Natural killer cell (primary cell): ENCODE results near the gene INPP5D. TPM values are rescaled to one million over a fixed set of nuclear protein-coding genes. Genes with fewer than 3 reads are reported as not detected.
A peak's percentile ranks its signal among the peaks of the same experiment; 100 is the strongest.

Experiments
- ATAC-seq, 3 donors: fragments of 150-1000 bp in 2 of 3; fragments of 200-7000 bp in 1 of 3; cut with Tn5 transposase; 1 replicate in 1 of 3; 2 replicates in 2 of 3; pipeline ENCODE4 v1.10.0; 2021; ENCODE audit warnings: mild to moderate bottlenecking in 2 of 3, moderate library complexity in 2 of 3
- DNase-seq, 2 donors: peaks; one replicate each; pipeline versions ENCODE4 v3.0.0 to v3.0.0-alpha.2; 2013 to 2021; ENCODE audit warnings: mixed read lengths in 1 of 2
- H3K27ac ChIP-seq: one replicate; pipeline ENCODE4 v1.5.1; 2013; ENCODE audit warnings: mild to moderate bottlenecking, low read length
- H3K27me3 ChIP-seq: one replicate; pipeline ENCODE4 v1.6.1; 2013; ENCODE audit warnings: low read length; ENCODE audit not compliant: control insufficient read depth, insufficient read depth
- H3K36me3 ChIP-seq: one replicate; pipeline ENCODE4 v1.6.1; 2013; ENCODE audit warnings: low read length; ENCODE audit not compliant: control insufficient read depth, insufficient read depth
- H3K4me1 ChIP-seq: one replicate; pipeline ENCODE4 v1.6.1; 2013; ENCODE audit warnings: low read length; ENCODE audit not compliant: control insufficient read depth, insufficient read depth
- H3K4me3 ChIP-seq: one replicate; pipeline ENCODE4 v1.5.1; 2013; ENCODE audit warnings: low read length
- H3K9me3 ChIP-seq: one replicate; pipeline ENCODE4 v1.6.1; 2013; ENCODE audit warnings: low read length; ENCODE audit not compliant: control insufficient read depth, insufficient read depth
- H3K27ac Mint-ChIP-seq, 2 donors: one replicate each; pipeline ENCODE4 v1.8.0; 2022; ENCODE audit warnings: mild to moderate bottlenecking in 2 of 2, mixed read lengths in 2 of 2, moderate library complexity in 1 of 2
- H3K27me3 Mint-ChIP-seq, 2 donors: one replicate each; pipeline ENCODE4 v1.8.0; 2022; ENCODE audit warnings: low read depth in 2 of 2, mixed read lengths in 2 of 2
- H3K36me3 Mint-ChIP-seq: one replicate; pipeline ENCODE4 v1.8.0; 2022; ENCODE audit warnings: mixed read lengths
- H3K4me1 Mint-ChIP-seq, 2 donors: one replicate each; pipeline ENCODE4 v1.8.0; 2022; ENCODE audit warnings: mixed read lengths in 2 of 2
- H3K4me3 Mint-ChIP-seq: one replicate; pipeline ENCODE4 v1.8.0; 2022; ENCODE audit warnings: mild to moderate bottlenecking, moderate library complexity, mixed read lengths
- H3K9me3 Mint-ChIP-seq, 2 donors: one replicate each; pipeline ENCODE4 v1.8.0; 2022; ENCODE audit warnings: mixed read lengths in 2 of 2
- CTCF ChIP-seq: fragments of 200-600 bp; IDR thresholded peaks from one replicate; pipeline ENCODE4 v1.8.0; 2022; ENCODE audit warnings: antibody characterized with exemption
- WGBS: methylation state at CpG from one replicate; pipeline ENCODE4 v1.1.7; 2013; ENCODE audit warnings: missing lambda C conversion rate; ENCODE audit not compliant: insufficient coverage; 5-methylcytosine and 5-hydroxymethylcytosine counted together
- intact Hi-C: fragments of 100-400 bp; cut with micrococcal nuclease; formaldehyde crosslinking; loops from one replicate; pipeline ENCODE4 v1.14.2; 2022
- total RNA-seq, 4 donors: library from RNA; stranded (reverse); fragments of 120-200 nt in 1 of 4; gene quantifications; one replicate each; pipeline versions ENCODE4 v1.2.3 to v1.2.4, GENCODE V29; 2013 to 2022

Gene INPP5D
- total RNA-seq, 3 donors from 2014 or later (not counting 1 experiment from before 2014, with no cell fraction given), result 385 to 498 (median 497) TPM

DNA sequence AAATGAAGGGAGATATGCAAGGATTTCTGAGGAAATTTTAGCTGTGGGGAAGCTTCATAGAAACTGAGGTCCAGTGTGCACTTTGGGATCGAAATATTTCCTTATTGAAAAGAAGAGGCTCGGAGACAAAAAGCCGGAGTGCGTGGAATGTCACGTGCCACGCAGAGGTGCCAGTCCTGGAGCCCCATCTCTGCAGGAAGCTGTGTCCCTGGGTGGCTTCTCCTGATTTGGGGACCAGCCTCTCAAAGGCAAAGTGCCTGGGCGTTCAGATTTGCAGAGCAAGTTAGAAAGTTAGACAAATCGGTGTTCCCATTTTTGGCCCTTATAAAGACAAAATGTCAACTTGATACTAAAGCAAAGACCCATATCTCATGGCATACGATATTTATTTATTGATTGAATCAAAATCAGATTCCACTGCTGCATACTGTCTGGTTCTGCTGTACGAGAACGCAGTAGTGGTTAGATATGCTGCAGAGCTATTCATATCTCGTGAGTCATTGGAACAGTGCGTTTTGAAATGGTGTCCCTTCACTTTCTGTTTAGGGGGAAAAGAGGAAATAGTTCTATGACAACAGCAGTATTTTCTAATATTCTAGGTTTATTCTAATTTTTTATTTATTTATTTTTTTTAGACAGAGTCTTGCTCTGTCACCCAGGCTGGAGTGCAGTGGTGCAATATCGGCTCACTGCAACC lies 182.2 kb downstream of the INPP5D start:
- DNase-seq (no peak), ATAC-seq (peak in 2 of 3 donors; percentile 35 to 47)
- Histone ChIP-seq H3K27ac (no peak overlapping the region), H3K9me3 (no peaks in the 10 kb centered on the region), H3K36me3 (no peaks in the 10 kb centered on the region), H3K4me3 (no peak overlapping the region), H3K27me3 (no peaks in the 10 kb centered on the region), H3K4me1 (peaks cover 48% of the 10 kb centered on the region)
- Mint-ChIP-seq H3K27ac (peak overlapping the region in 1 of 2 donors; percentile 85), H3K27me3 (no peaks in the 10 kb centered on the region), H3K4me3 (no peak overlapping the region), H3K36me3 (no peaks in the 10 kb centered on the region), H3K9me3 (peaks cover 2 to 3% of the 10 kb centered on the region in 2 donors), H3K4me1 (peaks cover 45 to 47% of the 10 kb centered on the region in 2 donors)
- WGBS, result 79% methylated on average over 13 of the region's 14 CpGs
- intact Hi-C loops, result no loop called here
- no peak for TF ChIP-seq CTCF

DNA sequence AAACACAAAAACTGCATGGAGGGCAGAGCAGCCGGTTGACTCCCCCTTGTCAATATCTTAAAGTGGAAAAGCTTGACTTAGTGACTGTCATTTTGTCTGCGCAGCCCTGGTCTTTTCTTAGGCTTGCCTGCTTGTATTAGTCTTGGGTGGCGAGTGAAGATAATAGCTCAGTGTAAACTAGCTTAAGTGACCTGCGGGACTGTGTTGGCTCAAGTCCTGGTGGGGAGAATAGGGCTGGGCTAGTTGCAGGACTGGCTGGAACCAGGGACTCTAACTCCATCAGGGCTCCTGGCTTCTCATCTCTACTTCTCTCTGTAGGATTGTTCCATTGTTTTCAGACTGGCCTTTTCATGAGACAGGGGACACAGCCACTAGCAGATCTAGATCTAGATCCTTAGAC lies 183.2 kb downstream of the INPP5D start:
- no peaks in the 10 kb centered on the region for H3K27me3 Mint-ChIP-seq
- DNase-seq (no peak), ATAC-seq (no peak)
- no peak overlapping the region for H3K4me3 Mint-ChIP-seq
- Histone ChIP-seq H3K4me3 (no peak overlapping the region), H3K9me3 (no peaks in the 10 kb centered on the region), H3K27ac (no peak overlapping the region), H3K27me3 (no peaks in the 10 kb centered on the region), H3K36me3 (no peaks in the 10 kb centered on the region), H3K4me1 (peaks cover 46% of the 10 kb centered on the region)
- intact Hi-C loops, result no loop called here
- H3K4me1 Mint-ChIP-seq, result peaks cover 37 to 45% of the 10 kb centered on the region in 2 donors
- no peak for TF ChIP-seq CTCF
- H3K36me3 Mint-ChIP-seq, result no peaks in the 10 kb centered on the region
- no peak overlapping the region for H3K27ac Mint-ChIP-seq
- peaks cover 2 to 3% of the 10 kb centered on the region in 2 donors for H3K9me3 Mint-ChIP-seq
- 98% methylated on average over 4 of the region's 4 CpGs for WGBS

GRCh38 chr2:233244818-233245217 lies 184.7 kb downstream of the INPP5D start:
- WGBS, result 86% methylated on average over 5 of the region's 5 CpGs
- Mint-ChIP-seq H3K36me3 (no peaks in the 10 kb centered on the region), H3K4me3 (no peak overlapping the region), H3K27ac (peak overlapping the region in 1 of 2 donors; percentile 32), H3K27me3 (no peaks in the 10 kb centered on the region), H3K9me3 (no peaks in the 10 kb centered on the region), H3K4me1 (peaks cover 23 to 38% of the 10 kb centered on the region in 2 donors)
- Histone ChIP-seq H3K9me3 (no peaks in the 10 kb centered on the region), H3K27me3 (no peaks in the 10 kb centered on the region), H3K36me3 (no peaks in the 10 kb centered on the region), H3K4me1 (peaks cover 34% of the 10 kb centered on the region), H3K4me3 (no peak overlapping the region), H3K27ac (no peak overlapping the region)
- DNase-seq (no peak), ATAC-seq (no peak)
- no peak for TF ChIP-seq CTCF
- intact Hi-C loops, result no loop called here

DNA sequence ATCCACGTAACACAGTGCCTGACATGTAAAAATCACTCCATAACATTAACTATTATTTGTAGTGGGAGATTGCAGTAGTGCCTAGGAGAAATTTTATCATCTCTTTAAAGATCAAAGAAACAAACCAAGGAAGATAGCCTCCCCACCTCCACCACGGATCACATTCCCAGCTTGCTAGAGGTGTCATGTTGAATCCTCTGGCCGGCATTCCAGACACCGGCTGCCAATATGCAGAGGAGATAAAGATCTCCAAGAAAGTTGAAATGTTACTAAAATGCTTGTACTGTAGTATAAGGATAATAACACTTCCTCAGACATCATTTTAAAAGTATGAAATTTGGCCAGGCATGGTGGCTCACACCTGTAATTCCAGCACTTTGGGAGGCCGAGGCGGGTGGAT lies 185.3 kb downstream of the INPP5D start:
- intact Hi-C loops, result no loop called here

More for the DNA sequence above, 185.3 kb downstream of the INPP5D start:
- Mint-ChIP-seq H3K4me3 (no peak overlapping the region), H3K36me3 (no peaks in the 10 kb centered on the region), H3K27ac (no peak overlapping the region), H3K9me3 (no peaks in the 10 kb centered on the region), H3K27me3 (no peaks in the 10 kb centered on the region), H3K4me1 (peaks cover 22 to 34% of the 10 kb centered on the region in 2 donors)
- peaks cover 29% of the 10 kb centered on the region for H3K4me1 ChIP-seq
- H3K4me3 ChIP-seq, result no peak overlapping the region
- no peak for ATAC-seq
- no peaks in the 10 kb centered on the region for H3K36me3 ChIP-seq
- no peaks in the 10 kb centered on the region for H3K9me3 ChIP-seq
- whole genome bisulfite sequencing, result 100% methylated on average over 2 of the region's 6 CpGs
- H3K27me3 ChIP-seq, result no peaks in the 10 kb centered on the region
- no peak overlapping the region for H3K27ac ChIP-seq
- no peak for TF ChIP-seq CTCF
- no peak for DNase-seq
